HepG2 (cell line): Measurements from ENCODE around the gene ONECUT3. TPM values are rescaled to one million over a fixed set of nuclear protein-coding genes. Genes with fewer than 3 reads are reported as not detected.

Experiments used
- ATAC-seq: fragments of 200-7000 bp; cut with Tn5 transposase; 3 replicates; pipeline ENCODE4 v1.9.1; 2020; ENCODE audit warnings: mild to moderate bottlenecking, moderate library complexity
- BruUV-seq: library from RNA; stranded (reverse); fragments of 400-500 nt; replicated peaks from 2 replicates; lab custom pipeline; 2021; lab: Mats Ljungman, UMichigan
- CTCF ChIA-PET: fragments of 300-600 bp; formaldehyde crosslinking; extraction: SDS; loops from one replicate; lab custom pipeline; 2021; ENCODE audit warnings: low total read pairs, inconsistent platforms, low intra/inter-chr PET ratio; lab: Yijun Ruan, JAX
- POLR2A ChIA-PET: fragments of 350-600 bp; sonication (Branson Sonifier 250); formaldehyde crosslinking; loops from one replicate; lab custom pipeline; 2020; ENCODE audit warnings: antibody characterized with exemption, inconsistent platforms; lab: Yijun Ruan, JAX
- DNase-seq: peaks from one replicate; pipeline ENCODE4 v3.0.0-alpha.2; 2015; ENCODE audit warnings: low spot score
- FAIRE-seq: peaks from 3 replicates; lab custom pipeline; 2011; peaks lifted over from hg19 to GRCh38; lab: Jason Lieb, UNC
- H2AFZ ChIP-seq: one replicate; pipeline ENCODE4 v1.6.1; 2011; ENCODE audit warnings: low read length, inconsistent platforms
- H3K27ac ChIP-seq: fragments of 300-600 bp; 3 replicates; pipeline ENCODE4 v1.8.0; 2011; ENCODE audit warnings: mixed run types, mild to moderate bottlenecking, mixed read lengths, low read length, inconsistent platforms; ENCODE audit not compliant: insufficient read depth; ENCODE audit errors: extremely low read length
- H3K27me3 ChIP-seq, 2 experiments: fragments of 200-600 bp in 1 of 2; 2 replicates in 1 of 2; 3 replicates in 1 of 2; pipeline versions ENCODE4 v1.6.0 to v1.8.0; 2011; ENCODE audit warnings: low read length in 2 of 2, mild to moderate bottlenecking in 2 of 2, moderate library complexity in 2 of 2, inconsistent platforms in 1 of 2; ENCODE audit not compliant: insufficient read depth in 2 of 2, control insufficient read depth in 1 of 2
- H3K36me3 ChIP-seq, 2 experiments: fragments of 200-600 bp in 1 of 2; replicated peaks in 1 of 2; 2 replicates in 1 of 2; 3 replicates in 1 of 2; pipeline versions ENCODE4 v1.5.1 to v1.8.0; 2011; ENCODE audit warnings: low read length in 2 of 2, inconsistent platforms in 1 of 2; ENCODE audit not compliant: insufficient read depth in 2 of 2, control insufficient read depth in 1 of 2
- H3K4me1 ChIP-seq: 2 replicates; pipeline ENCODE4 v1.5.1; 2012; ENCODE audit warnings: low read length, inconsistent platforms; ENCODE audit not compliant: insufficient read depth
- H3K4me2 ChIP-seq: 2 replicates; pipeline ENCODE4 v1.6.0; 2011; ENCODE audit warnings: low read depth, low read length, inconsistent platforms
- H3K4me3 ChIP-seq, 3 experiments: fragments of 200-600 bp in 1 of 3; sonication (generic), shearing (Covaris generic) in 1 of 3; replicated peaks in 1 of 3; 2 replicates each; pipeline ENCODE4 v1.5.1; 2011 to 2016; ENCODE audit warnings: low read length in 3 of 3, inconsistent platforms in 2 of 3, low read depth in 2 of 3, mild to moderate bottlenecking in 2 of 3, control low read depth in 1 of 3, mixed read lengths in 1 of 3; ENCODE audit not compliant: insufficient read depth in 1 of 3
- H3K79me2 ChIP-seq: one replicate; pipeline ENCODE4 v1.6.1; 2011; ENCODE audit warnings: low read length, inconsistent platforms; ENCODE audit not compliant: insufficient read depth
- H3K9ac ChIP-seq: 2 replicates; pipeline ENCODE4 v1.6.0; 2011; ENCODE audit warnings: mild to moderate bottlenecking, low read depth, low read length, inconsistent platforms; ENCODE audit not compliant: insufficient read depth
- H3K9me3 ChIP-seq: 2 replicates; pipeline ENCODE4 v1.5.1; 2012; ENCODE audit warnings: mild to moderate bottlenecking, low read length
- H4K20me1 ChIP-seq: 2 replicates; pipeline ENCODE4 v1.6.0; 2011; ENCODE audit warnings: inconsistent platforms, mild to moderate bottlenecking, low read length, moderate library complexity; ENCODE audit not compliant: insufficient read depth
- EZH2 ChIP-seq: conservative IDR thresholded peaks from 2 replicates; pipeline ENCODE4 v1.6.1; 2012; ENCODE audit warnings: mild to moderate bottlenecking, low read depth, low read length, moderate library complexity
- KAT2B ChIP-seq: fragments of 150-350 bp; IDR thresholded peaks from 2 replicates; pipeline ENCODE4 v1.6.1; 2014; ENCODE audit warnings: low read depth, low read length, borderline replicate concordance
- MEIS2 ChIP-seq: sonication (generic); formaldehyde crosslinking; IDR thresholded peaks from 2 replicates; pipeline ENCODE4 v1.9.0; 2021; ENCODE audit warnings: mild to moderate bottlenecking, missing genetic modification reagents
- MTF2 ChIP-seq: sonication (generic); formaldehyde crosslinking; IDR thresholded peaks from 2 replicates; pipeline ENCODE4 v1.5.0; 2020; ENCODE audit warnings: missing genetic modification reagents, borderline replicate concordance
- MYNN ChIP-seq: sonication (generic); formaldehyde crosslinking; IDR thresholded peaks from 2 replicates; pipeline ENCODE4 v1.4.0; 2020; ENCODE audit warnings: mild to moderate bottlenecking, low read depth, missing genetic modification reagents
- RAD21 ChIP-seq: fragments of 450-650 bp; formaldehyde crosslinking; IDR thresholded peaks from 2 replicates; pipeline ENCODE4 v1.5.0; 2020; ENCODE audit warnings: mild to moderate bottlenecking
- TAF1 ChIP-seq: sonication (generic); formaldehyde crosslinking; IDR thresholded peaks from 2 replicates; pipeline ENCODE4 v1.4.0; 2020; ENCODE audit warnings: missing genetic modification reagents
- ZHX1 ChIP-seq: sonication (generic); formaldehyde crosslinking; IDR thresholded peaks from 2 replicates; pipeline ENCODE4 v1.8.1; 2022; ENCODE audit warnings: low read depth, mild to moderate bottlenecking, missing genetic modification reagents
- ZNF691 ChIP-seq: sonication (generic); formaldehyde crosslinking; IDR thresholded peaks from 2 replicates; pipeline ENCODE4 v1.4.0; 2020; ENCODE audit warnings: missing genetic modification reagents, low read depth, mild to moderate bottlenecking, borderline replicate concordance
- WGBS: methylation state at CpG from one replicate; pipeline ENCODE4 v1.1.6; 2017; ENCODE audit warnings: low lambda C conversion rate; 5-methylcytosine and 5-hydroxymethylcytosine counted together
- in situ Hi-C: cut with HindIII; loops from 2 replicates; pipeline ENCODE4 v1.10.0; 2017; ENCODE audit warnings: low pct_unique_long_range_greater_than_20kb; ENCODE audit not compliant: extremely low pct_ligation_motif_present
- intact Hi-C: fragments of 100-400 bp; cut with micrococcal nuclease; formaldehyde crosslinking; loops from one replicate; pipeline ENCODE4 v1.10.0; 2022; ENCODE audit not compliant: unreplicated experiment
- polyA plus RNA-seq, 8 experiments: library from polyadenylated mRNA; depleted of rRNA in 3 of 8; stranded (reverse) in 7 of 8; unstranded in 1 of 8; fragments of >200 nt; fragmentation: Illumina TruSeq in 4 of 8; extraction: Trizol in 4 of 8; gene quantifications; 2 replicates each; pipeline versions ENCODE4 v1.2.1 to v1.2.3, GENCODE V29; 2011 to 2016; ENCODE audit warnings: low read depth in 4 of 8, missing spikeins in 1 of 8, mixed read lengths in 1 of 8; ENCODE audit not compliant: insufficient read depth in 1 of 8
- total RNA-seq, 5 experiments: library from RNA; depleted of rRNA; stranded (reverse); fragments of >200 nt; fragmentation: Illumina TruSeq; extraction: Trizol; gene quantifications; 2 replicates each; pipeline ENCODE4 v1.2.3, GENCODE V29; 2016; ENCODE audit warnings: low read depth in 1 of 5
- TF ChIP-seq, protein P1 (sequence below): sonication (generic); formaldehyde crosslinking; IDR thresholded peaks from 2 replicates; pipeline ENCODE4 v1.5.1; 2020; ENCODE audit warnings: missing genetic modification reagents, mild to moderate bottlenecking, borderline replicate concordance
- TF ChIP-seq, protein P2 (sequence below): sonication (generic); formaldehyde crosslinking; IDR thresholded peaks from 2 replicates; pipeline ENCODE4 v1.4.0; 2020; ENCODE audit warnings: missing genetic modification reagents

The ONECUT3 gene
- total and polyA plus RNA-seq, 2 of the 13 experiments (the other 11 are each of a cell fraction or from before 2014, with no cell fraction given) = under 0.01 TPM; not detected in 1

- CTCF ChIA-PET = no interaction called here
- H2AFZ ChIP-seq = no peak overlapping the region
Measured at GRCh38 chr19:1748115-1748872, 5.0 kb upstream of the ONECUT3 start.

More at GRCh38 chr19:1748115-1748872, 5.0 kb upstream of the ONECUT3 start:
- Histone ChIP-seq H3K27ac (no peak overlapping the region), H3K4me3 (0 out of 6 replicates have a peak overlapping the region, but pooled peaks of 1 of the 3 experiments have one; percentile 10), H3K4me2 (0 out of 2 replicates have a peak overlapping the region, but pooled peaks have one; percentile 0), H3K9me3 (no peaks in the 10 kb centered on the region), H3K4me1 (0 out of 2 replicates have a peak, but pooled peaks cover 12% of the 10 kb centered on the region), H4K20me1 (no peaks in the 10 kb centered on the region; the same call in 1 of the 2 replicates), H3K27me3 (peaks cover 15 to 71% of the 10 kb centered on the region in 2 experiments), H3K79me2 (no peaks in the 10 kb centered on the region), H3K36me3 (no peaks in the 10 kb centered on the region), H3K9ac (no peak overlapping the region)
- BruUV-seq = no TSS peak
- intact Hi-C loops = no loop called here
- in situ Hi-C loops = no loop called here
- no peak for DNase-seq
- no peak for FAIRE-seq
- TF ChIP-seq MEIS2 (CRISPR knock-in tag) = no peak
- 0 out of 2 replicates have a peak, but pooled peaks have one; percentile 5 for TF ChIP-seq MTF2
- no peak for TF ChIP-seq ZNF691 (CRISPR knock-in tag)
- no peak for TF ChIP-seq MYNN (CRISPR knock-in tag)
- TF ChIP-seq EZH2 = peak; percentile 71; the same call in 1 of the 2 replicates
- TF ChIP-seq RAD21 (CRISPR knock-in tag) = no peak
- TF ChIP-seq, protein P1, sequence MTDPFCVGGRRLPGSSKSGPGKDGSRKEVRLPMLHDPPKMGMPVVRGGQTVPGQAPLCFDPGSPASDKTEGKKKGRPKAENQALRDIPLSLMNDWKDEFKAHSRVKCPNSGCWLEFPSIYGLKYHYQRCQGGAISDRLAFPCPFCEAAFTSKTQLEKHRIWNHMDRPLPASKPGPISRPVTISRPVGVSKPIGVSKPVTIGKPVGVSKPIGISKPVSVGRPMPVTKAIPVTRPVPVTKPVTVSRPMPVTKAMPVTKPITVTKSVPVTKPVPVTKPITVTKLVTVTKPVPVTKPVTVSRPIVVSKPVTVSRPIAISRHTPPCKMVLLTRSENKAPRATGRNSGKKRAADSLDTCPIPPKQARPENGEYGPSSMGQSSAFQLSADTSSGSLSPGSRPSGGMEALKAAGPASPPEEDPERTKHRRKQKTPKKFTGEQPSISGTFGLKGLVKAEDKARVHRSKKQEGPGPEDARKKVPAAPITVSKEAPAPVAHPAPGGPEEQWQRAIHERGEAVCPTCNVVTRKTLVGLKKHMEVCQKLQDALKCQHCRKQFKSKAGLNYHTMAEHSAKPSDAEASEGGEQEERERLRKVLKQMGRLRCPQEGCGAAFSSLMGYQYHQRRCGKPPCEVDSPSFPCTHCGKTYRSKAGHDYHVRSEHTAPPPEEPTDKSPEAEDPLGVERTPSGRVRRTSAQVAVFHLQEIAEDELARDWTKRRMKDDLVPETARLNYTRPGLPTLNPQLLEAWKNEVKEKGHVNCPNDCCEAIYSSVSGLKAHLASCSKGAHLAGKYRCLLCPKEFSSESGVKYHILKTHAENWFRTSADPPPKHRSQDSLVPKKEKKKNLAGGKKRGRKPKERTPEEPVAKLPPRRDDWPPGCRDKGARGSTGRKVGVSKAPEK (CRISPR knock-in tag) = no peak
- TF ChIP-seq ZHX1 (CRISPR knock-in tag) = no peak
- TF ChIP-seq KAT2B = no peak
- TF ChIP-seq, protein P2, sequence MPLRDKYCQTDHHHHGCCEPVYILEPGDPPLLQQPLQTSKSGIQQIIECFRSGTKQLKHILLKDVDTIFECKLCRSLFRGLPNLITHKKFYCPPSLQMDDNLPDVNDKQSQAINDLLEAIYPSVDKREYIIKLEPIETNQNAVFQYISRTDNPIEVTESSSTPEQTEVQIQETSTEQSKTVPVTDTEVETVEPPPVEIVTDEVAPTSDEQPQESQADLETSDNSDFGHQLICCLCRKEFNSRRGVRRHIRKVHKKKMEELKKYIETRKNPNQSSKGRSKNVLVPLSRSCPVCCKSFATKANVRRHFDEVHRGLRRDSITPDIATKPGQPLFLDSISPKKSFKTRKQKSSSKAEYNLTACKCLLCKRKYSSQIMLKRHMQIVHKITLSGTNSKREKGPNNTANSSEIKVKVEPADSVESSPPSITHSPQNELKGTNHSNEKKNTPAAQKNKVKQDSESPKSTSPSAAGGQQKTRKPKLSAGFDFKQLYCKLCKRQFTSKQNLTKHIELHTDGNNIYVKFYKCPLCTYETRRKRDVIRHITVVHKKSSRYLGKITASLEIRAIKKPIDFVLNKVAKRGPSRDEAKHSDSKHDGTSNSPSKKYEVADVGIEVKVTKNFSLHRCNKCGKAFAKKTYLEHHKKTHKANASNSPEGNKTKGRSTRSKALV = 0 out of 2 replicates have a peak, but pooled peaks have one; percentile 14
- 0 out of 2 replicates have a peak, but pooled peaks have one; percentile 13 for TF ChIP-seq TAF1 (CRISPR knock-in tag)
- no peak for ATAC-seq
- 9% methylated on average over 23 of the region's 61 CpGs for WGBS
- POLR2A ChIA-PET = no interaction called here
